ENCODE measurements around the gene ANKS1B. TPM values are rescaled to one million over a fixed set of nuclear protein-coding genes. Genes with fewer than 3 reads are reported as not detected.
A peak's percentile ranks its signal among the peaks of the same experiment; 100 is the strongest.
"Not testable (repeated sequence)": the region's sequence is repeated elsewhere in the genome, so short reads cannot be mapped to it uniquely, and the experiment has no call there.

Gene ANKS1B
- total and polyA plus RNA-seq, 2 experiments from 2014 or later: 1.8 to 1.9 TPM

DNA sequence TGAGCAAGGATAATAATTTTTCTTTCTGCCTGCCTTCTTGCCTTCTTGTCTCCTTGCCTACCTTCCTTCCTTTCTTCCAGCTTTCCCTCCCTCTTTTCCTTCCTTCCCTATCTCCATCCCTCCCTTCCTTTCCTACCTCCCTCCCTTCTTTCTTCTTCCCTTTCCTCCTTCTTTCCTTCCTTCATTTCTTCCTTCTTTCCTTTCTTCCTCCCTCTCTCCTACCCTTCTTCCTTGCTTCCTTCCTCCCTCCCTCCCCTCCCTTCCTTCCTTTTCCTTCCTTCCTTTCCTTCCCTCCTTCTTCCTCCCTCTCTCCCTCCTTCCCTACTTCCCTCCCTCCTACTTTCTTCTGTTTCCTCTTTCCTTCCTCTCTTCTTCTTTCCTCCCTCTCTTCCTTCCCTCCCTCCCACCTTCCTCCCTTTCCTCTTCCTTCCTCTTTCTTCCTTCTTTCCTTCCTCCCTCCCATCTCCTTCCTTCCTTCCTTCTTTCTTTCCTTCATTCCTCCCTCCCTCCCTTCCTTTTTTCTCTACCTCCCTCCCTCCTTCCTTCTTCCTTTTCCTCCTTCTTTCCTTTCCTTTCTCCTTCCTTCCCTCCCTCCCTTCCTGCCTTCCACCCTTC, 1009.9 kb downstream of the ANKS1B start:
- H3K4me1 ChIP-seq (ENCODE audit: low read depth): no peaks in the 10 kb centered on the region
- TF ChIP-seq, protein P1, sequence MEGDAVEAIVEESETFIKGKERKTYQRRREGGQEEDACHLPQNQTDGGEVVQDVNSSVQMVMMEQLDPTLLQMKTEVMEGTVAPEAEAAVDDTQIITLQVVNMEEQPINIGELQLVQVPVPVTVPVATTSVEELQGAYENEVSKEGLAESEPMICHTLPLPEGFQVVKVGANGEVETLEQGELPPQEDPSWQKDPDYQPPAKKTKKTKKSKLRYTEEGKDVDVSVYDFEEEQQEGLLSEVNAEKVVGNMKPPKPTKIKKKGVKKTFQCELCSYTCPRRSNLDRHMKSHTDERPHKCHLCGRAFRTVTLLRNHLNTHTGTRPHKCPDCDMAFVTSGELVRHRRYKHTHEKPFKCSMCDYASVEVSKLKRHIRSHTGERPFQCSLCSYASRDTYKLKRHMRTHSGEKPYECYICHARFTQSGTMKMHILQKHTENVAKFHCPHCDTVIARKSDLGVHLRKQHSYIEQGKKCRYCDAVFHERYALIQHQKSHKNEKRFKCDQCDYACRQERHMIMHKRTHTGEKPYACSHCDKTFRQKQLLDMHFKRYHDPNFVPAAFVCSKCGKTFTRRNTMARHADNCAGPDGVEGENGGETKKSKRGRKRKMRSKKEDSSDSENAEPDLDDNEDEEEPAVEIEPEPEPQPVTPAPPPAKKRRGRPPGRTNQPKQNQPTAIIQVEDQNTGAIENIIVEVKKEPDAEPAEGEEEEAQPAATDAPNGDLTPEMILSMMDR (IDR thresholded peaks at IDR 0.05; ENCODE audit: low read depth, low read length): no peak
- no peak overlapping the region for H3K4me3 ChIP-seq
- no peaks in the 10 kb centered on the region for H3K9me3 ChIP-seq (ENCODE audit: low read depth)
- no peak for DNase-seq (ENCODE audit: low read depth in 1 of 2, low spot score in 1 of 2)
- H3K27ac ChIP-seq: no peak overlapping the region
- peaks cover 12% of the 10 kb centered on the region for H3K27me3 ChIP-seq
- no peaks in the 10 kb centered on the region for H3K36me3 ChIP-seq

DNA sequence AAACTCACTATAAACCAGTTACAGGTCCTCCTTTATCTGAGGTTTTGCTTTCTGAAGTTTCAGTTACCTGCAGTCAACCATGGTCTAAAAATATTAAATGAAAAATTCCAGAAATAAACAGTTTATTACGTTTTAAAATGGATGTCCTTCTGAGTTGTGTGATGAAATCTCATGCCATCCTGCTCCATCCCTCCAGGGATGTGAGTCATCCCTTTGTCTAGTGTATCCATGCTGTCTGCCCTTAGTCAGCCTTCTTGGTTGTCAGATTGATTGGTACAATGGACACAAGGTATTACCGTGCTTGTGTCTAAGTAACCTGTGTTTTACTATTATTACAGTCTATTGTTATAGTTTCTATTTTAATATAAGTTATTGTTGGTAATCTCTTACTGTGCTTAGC, 1011.3 kb downstream of the ANKS1B start:
- H3K27me3 ChIP-seq: peaks cover 12% of the 10 kb centered on the region
- TF ChIP-seq, protein P1 (IDR thresholded peaks at IDR 0.05; ENCODE audit: low read depth, low read length): no peak
- H3K4me3 ChIP-seq: no peak overlapping the region
- H3K4me1 ChIP-seq (ENCODE audit: low read depth): no peaks in the 10 kb centered on the region
- H3K36me3 ChIP-seq: no peaks in the 10 kb centered on the region
- H3K9me3 ChIP-seq (ENCODE audit: low read depth): no peaks in the 10 kb centered on the region
- no peak overlapping the region for H3K27ac ChIP-seq
- peak in 1 of 2 donors; percentile 24 for DNase-seq (ENCODE audit: low read depth in 1 of 2, low spot score in 1 of 2)

DNA sequence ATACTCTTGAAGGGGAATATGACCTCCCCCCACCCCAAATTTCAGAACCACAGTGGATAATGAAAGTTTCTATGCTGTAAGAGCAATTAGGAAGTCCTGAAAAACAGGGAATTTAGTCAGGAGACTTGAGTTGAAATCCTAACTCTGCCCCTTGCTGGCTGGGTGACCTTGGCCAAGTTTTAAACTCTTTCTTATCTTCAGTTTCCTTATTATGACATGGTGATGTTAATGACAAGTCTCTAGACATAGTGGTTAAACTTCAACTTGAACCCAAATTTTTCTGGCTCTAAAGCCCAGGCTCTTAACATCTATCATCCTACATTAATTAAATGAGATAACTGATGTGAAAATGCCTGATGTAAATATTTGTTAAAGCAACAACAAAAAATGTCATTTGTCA, 1013.8 kb downstream of the ANKS1B start:
- Histone ChIP-seq H3K4me1 (ENCODE audit: low read depth) (no peaks in the 10 kb centered on the region), H3K27ac (no peak overlapping the region), H3K4me3 (no peak overlapping the region), H3K9me3 (ENCODE audit: low read depth) (no peaks in the 10 kb centered on the region), H3K36me3 (no peaks in the 10 kb centered on the region), H3K27me3 (peaks cover 6% of the 10 kb centered on the region)
- DNase-seq (ENCODE audit: low read depth in 1 of 2, low spot score in 1 of 2): no peak
- TF ChIP-seq, protein P1 (IDR thresholded peaks at IDR 0.05; ENCODE audit: low read depth, low read length): no peak

DNA sequence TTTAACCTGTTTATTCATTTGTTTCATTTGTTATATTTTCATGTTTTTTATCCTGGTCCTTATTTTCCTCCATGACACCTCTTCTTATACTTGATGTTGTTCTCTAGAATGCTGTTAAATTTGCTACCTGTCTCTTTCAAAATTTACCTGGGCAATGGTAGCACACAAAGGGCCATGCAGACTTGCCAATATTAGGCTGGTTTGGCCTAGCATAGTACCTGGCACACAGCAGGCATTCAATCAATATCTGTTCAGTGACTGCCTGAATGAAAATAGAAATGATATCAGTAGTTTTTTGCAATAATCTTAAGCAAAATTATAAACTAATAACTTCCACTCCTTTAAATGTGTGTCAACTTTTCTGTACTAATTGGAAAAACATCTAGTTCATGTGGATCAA, 1014.5 kb downstream of the ANKS1B start:
- Histone ChIP-seq H3K9me3 (ENCODE audit: low read depth) (no peaks in the 10 kb centered on the region), H3K36me3 (no peaks in the 10 kb centered on the region), H3K4me3 (no peak overlapping the region), H3K27ac (no peak overlapping the region), H3K4me1 (ENCODE audit: low read depth) (no peaks in the 10 kb centered on the region), H3K27me3 (peaks cover 3% of the 10 kb centered on the region)
- DNase-seq (ENCODE audit: low read depth in 1 of 2, low spot score in 1 of 2): no peak
- TF ChIP-seq, protein P1 (IDR thresholded peaks at IDR 0.05; ENCODE audit: low read depth, low read length): no peak

GRCh38 chr12:98968896-98969295, 1015.8 kb downstream of the ANKS1B start:
- no peaks in the 10 kb centered on the region for H3K4me1 ChIP-seq (ENCODE audit: low read depth)
- H3K36me3 ChIP-seq: no peaks in the 10 kb centered on the region
- no peak for DNase-seq (ENCODE audit: low read depth in 1 of 2, low spot score in 1 of 2)
- no peak overlapping the region for H3K4me3 ChIP-seq
- H3K9me3 ChIP-seq (ENCODE audit: low read depth): no peaks in the 10 kb centered on the region
- H3K27me3 ChIP-seq: no peaks in the 10 kb centered on the region
- TF ChIP-seq, protein P1 (IDR thresholded peaks at IDR 0.05; ENCODE audit: low read depth, low read length): no peak
- no peak overlapping the region for H3K27ac ChIP-seq

- H3K27me3 ChIP-seq; H3K9me3 ChIP-seq (ENCODE audit: low read depth); H3K4me1 ChIP-seq (ENCODE audit: low read depth); H3K27ac ChIP-seq; DNase-seq (ENCODE audit: low read depth in 1 of 2, low spot score in 1 of 2); H3K4me3 ChIP-seq; H3K36me3 ChIP-seq: not testable (repeated sequence)
These were observed 1027.6 kb downstream of the ANKS1B start for GRCh38 chr12:98957135-98957534.
